HPDE6-E6E7 (cell line): ENCODE measurements around the gene RNF112.

Experiments
- DNase-seq: peaks from one replicate; pipeline ENCODE4 v3.0.0; 2011; ENCODE audit warnings: missing footprints; ENCODE audit errors: extremely low spot score

RNF112 gene

DNA sequence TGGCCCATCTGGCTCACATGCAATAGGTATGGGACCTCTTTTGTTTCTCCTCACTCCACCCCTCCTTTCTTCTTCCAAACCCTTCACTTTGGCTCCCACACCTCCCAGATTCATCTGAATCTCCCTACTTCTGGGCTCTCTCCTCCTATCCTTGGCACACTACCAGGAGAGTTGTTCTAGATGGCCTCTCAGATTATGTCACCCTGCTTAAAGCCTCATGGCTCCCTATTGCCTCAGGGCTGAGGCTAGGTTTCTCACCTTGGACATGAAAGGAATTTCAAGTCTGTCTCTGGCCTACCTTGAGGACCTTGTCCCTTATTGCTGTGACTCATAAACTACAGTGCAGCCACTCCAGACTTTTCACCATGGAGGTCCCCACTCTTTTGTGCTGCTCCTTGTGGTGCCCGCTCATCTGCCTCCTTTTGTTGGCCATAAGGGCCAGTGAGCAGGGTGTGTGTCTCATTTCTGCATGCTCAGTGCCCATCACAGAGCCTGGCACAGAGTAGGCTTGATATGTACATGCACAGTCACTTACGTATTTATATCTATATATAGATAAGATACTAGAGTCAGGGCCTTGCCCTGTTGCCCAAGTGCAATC is 23.0 kb upstream of the RNF112 start:
- DNase-seq = no peak

DNA sequence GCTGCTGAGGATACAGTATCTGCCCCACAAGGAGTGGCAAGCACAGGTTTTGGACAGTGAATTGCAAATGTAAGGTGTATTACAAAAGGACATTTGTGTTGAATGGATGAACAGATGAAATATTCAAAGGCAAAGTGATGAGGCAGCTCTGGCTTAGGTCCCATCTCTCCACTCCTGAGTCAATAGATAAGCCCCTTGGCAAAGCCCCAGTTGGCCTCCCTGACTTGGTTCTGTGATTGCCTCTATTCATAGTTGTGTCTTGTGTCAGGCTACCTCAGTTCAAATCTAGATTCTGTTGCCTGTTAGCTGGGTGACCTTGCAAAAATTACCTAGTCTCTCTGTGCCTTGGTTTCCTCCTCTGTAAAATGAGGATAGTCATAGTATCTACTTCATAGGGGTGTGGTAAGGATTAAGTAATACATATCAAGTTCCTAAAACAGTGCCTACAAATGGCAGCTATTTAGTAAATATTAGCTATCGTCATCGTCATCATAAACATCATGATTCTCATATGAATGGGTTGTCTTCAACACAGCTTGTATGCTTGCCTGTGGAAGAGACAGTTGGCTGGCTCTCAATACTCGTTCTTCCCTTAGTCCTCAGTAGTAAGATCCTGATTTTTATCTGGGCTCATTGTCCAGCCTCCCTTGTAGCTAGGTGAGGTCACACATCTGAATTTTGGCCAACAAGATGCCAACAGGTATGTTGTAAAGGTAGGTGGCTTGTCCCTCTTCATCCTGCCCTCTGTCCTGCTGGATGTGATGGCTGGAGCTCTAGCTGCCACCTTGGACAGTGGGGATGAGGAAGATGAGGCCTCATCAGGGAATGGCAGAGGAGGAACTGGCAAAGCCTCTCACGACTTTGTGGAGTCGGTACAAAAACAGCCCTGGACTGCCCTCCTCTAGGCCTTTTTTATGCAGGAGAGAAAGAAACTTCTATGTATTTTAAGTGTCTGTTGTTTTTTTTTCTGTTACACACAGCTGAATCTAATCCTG is 21.9 kb upstream of the RNF112 start:
- no peak for DNase-seq

DNA sequence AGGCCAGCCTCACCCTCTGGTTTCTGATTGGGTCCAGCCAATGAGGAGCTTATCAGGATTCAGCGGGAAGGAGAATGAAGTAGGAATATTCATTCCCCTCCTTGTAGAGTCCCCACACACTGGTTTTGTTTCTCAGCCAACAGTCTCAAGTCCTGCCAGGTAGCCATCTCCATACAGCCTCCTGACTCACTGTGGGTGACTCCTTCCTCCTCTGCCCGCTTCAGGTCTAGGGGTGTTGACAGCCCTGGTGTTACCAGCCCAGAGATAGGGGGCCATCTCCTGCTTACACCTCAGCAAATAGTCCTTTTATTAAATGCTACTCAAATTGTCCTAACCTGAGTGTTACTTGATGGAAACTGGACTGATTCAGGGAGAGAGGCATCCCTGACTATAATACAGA is 20.1 kb upstream of the RNF112 start:
- DNase-seq = no peak

DNA sequence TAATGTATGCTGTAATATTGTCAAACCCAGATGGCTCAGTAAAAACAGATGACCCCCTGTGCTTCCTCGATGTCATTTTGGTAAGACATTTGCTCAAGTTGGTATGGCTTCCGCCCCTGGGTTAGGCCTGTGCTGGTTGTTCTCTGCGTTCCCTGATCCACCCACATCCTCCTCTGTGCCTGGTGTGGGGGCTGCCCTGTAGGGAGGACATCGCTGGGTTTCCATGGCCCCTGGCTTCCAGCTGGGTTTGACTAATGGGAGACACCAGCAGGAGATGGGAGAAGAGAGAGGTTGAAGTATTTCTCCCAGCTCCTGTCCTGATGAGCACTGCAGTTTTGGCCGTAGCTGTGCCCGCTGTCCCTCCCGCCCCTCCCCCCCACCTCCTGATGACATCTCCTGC is 19.6 kb upstream of the RNF112 start:
- DNase-seq = no peak

DNA sequence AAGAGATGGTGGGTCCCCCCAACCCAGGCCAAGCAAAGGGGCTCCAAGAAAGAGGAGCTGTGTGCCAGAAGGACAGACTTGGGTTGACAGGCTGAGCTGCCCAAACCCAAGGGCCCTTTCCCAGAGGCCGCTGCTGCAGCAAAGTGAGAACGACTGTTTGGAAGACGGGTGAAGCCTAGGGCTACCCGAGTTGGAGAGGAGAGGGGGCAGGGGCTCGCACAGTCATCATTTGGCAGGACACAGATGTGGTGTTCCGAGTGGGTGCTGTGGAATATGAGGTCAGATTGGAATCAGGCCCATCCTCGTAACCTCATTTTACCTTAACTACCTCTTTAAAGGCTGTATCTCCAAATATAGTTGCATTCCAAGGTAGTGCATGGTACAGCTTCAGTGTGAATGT is 18.7 kb upstream of the RNF112 start:
- no peak for DNase-seq

DNA sequence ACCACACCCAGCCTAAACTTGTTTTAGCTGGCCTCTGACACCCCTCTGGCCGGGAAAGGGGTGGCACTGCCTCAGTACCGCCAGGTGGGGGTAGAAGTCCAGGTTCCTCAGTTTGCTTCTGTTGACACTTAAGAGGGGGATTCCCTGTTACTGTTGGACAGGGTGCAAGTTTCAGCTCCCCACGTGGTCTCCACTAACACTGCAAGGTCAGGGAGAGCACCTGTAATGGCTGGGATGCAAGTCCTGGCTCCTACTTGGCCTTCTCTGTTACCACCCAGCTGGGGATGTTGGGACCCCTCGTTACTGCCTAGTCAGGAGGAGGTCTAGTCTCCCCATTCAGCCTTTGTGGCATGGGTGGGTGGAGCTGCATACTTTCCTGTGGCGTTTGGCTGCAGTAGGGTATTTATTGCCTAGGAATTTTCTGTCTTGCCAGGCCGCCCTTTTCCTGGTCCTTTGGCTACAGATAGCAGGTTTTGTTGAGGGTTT is 13.4 kb upstream of the RNF112 start:
- DNase-seq = no peak

DNA sequence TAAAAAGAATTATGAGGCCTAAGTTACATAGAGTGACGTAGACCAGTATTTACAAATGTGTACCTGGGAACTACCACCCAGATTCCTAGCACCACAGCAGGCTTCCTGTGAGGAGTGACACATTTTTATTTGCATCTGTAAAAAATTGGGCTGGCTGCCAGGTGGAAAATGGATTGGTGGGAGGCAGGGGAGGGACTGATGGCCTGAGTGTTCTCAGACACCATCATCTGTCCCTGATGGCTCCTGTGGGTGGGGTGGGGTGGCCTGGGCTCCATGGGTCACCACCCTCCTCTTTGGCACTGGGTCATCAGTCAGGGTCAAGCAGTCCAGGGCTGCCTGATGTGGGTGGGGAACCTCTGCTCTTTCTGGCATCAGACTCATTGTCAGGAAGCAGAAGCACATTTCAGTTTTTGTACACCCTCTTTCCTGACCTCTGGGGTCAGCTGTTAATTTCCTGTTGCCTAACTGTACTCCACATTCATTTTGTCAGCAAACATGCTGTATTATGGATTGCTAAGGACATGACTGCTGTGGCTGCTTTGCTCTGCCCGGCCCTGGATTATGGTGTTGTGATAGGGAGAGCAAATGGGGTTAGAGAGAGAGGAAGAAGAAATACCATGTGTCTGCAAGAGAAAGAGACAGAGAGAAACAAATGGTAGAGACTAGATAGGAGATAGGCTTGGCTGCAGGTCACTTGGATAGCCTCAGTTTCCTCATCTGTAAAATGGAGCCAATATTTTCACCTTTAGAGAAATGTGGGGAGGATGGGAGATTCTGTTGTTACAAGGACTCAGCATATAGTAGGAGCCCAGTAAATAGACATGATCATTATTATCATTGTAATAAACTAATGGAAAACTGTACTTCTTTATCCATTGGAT is 12.5 kb upstream of the RNF112 start:
- no peak for DNase-seq

DNA sequence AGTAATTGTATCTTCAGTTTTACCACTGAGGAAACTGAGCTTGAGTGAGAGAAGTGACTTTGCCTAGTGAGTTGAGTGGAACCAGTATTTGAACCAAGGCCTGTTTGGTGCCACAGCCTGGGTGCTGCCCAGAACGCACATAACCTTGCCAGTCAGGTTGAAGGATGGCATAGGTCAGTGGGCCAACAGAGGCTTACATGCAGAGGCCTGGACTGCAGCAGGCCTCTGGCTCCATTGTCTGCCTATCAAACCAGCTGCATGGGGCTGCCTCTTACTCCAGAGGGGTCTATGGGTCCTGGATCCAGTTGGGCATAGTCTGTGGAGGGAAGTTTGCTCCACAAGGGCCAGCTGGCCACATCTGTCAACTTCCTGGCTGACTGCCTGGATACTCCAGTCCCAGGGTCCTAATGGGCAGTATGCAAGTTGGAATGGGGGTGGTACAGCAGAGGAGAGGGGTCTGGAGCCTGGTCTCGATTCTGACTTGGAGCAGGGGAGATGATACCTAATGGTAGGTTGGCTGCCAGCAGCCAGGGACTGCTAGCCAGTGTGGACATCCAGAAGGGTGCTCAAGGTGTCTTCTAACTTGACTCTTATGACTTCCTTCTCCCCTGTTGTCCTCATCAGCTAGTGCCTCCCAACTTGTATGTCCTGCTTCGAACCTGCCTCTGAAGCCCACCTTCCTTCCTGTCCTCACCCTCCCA is 11.1 kb upstream of the RNF112 start:
- no peak for DNase-seq

DNA sequence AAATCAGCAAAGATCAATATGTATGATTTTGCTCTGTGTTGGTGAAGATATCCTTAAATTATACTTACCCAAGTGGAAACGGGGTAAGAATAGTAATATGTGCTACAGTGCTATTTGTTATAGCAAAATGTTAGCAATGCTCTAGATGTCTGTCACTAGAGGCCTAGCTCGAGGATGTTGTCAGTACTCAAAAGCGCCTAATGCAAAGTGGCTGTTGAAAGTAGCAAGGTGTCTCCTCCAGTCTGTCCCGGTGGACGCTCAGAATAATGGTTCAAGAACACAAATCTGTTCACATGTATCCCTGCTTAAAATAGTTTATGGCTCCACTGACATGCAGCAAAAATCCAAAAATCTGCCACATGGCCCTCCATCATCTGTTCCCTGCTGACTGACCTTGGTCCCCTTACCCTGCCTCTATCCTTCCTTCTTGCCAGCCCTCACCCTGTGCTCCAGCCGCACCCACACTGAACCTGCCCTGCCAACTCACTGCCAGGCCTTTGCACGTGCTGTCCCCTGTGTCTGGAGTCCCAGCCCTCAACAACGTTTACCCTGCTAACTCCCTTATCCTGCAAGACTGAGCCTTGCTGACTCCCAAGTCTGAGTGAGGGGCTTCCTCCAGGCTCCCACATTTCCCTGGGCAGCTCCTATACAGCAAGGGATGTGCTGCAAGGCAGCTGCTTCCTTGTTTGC is 9.6 kb upstream of the RNF112 start:
- DNase-seq = no peak

DNA sequence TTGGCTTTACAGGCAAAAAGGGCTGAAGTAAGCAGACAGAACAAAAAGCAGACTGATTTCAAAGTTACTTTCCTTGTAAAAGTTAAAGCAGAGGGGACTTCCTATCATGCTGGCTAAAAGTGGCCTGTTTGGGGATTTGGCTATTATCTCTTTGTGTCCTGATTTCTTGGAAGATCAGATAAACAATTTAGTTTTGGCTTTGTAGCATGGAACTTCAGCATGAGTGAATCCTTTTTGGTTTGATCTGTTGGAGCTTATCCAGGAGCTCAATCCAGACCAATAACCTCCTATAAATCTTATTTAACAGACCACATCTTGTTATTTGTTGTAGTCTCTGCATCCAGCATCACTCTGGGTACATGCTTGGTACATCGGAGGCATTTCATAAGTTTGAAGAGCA is 8.9 kb upstream of the RNF112 start:
- no peak for DNase-seq

DNA sequence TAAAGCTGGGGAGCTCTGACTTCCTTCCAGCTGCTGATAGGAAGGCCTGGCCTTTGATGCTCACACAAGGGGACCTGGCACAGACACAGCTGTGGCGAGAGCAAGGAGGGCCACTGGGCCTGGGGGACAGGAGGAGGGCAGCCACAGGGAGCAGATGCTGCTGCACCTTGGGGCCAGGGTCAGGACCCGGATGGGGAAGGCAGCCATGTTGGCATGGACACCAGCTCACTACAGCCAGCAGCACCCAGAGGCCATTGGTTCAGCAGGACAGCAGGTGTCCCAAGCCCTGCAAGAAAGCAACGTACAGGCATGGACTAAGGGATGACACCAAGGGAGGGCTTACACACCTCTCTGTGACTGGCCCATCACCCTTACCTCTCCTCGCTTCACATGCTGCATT is 8.0 kb upstream of the RNF112 start:
- DNase-seq = no peak

DNA sequence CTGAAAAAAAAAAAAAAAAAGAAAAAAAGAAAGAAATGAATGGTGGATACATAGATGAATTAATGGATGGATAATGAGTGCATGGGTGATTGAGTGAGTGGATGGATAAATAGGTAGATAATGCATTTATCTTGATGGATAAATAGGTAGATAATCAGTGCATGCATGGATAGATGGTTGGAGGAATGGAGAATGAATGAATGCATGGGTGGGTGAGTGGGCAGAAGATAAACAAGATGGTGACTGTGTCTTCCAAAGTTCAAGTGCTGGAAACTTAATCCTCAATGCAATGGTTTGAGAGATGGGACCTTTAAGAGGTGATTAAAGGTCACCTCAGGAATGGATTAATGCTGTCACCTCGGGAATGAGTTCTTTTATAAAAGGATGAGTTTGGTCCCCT is 6.8 kb upstream of the RNF112 start:
- no peak for DNase-seq

DNA sequence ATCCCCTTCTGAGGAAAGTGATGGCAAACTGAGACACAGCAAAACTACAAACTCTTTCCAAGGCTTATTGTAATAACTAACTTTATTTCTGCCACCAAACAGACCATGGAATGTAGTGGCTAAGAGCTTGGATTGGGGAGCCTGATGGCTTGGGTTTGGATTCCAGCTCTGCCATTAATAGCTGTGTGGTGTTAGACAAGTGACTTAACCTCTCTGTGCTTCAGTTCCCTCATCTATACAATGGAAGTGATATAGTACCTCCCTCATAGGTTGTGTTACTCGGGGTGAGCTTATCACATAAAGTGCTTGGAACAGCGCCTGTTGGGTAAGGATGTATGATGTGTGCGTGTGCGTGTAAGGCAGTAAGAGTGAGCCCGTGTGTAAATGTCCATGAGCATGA is 5.9 kb upstream of the RNF112 start:
- no peak for DNase-seq

DNA sequence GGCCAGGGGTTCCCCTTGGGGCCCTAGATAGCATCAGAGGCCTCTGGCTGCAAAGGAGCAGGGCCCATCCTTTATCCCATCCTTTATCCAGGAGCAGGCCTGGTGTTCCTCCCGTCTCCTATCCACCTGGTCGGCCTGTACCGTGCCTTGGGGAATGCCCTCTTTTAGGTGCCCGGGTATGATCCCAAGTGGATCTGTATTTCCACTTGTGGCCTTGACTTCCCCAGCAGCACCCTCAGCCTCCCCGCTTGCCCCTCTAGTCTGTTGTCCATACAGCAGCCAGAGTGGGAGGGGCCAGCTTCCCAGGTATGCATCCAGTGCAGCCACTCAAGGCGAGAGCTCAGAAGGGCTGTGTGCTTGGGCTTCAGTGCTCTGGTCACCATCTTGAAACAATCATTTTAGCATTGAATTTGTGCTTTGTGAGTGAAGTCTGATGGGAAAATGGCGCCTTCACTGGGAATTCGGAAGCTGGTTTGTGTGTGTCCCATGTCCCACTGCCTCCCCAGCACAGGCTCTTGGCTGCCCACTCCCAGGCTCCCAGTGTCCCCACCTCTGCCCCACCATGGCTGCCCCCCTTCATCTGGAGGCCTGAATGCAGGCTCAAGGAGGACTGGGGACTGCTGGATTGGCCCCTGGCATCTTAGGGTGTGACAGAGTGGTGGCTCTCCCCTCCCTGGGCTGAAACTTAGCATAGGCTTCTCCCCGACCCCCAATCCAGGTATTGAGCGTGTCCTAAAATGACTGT is 3.3 kb upstream of the RNF112 start:
- no peak for DNase-seq

DNA sequence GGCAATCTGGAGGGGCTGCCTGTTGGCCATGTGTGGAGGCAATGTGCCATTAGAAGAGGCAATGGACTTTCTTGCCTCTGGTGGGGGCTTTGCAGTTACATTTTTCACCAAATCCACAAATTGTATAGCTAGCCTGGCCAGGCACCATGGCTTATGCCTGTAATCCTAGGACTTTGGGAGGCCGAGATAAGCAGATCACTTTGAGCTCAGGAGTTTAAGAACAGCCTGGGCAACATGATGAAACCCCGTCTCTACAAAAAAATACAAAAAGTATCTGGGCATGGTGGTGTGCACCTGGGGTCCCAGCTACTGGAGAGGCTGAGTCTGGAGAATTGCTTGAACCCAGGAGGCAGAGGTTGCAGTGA is 2.7 kb upstream of the RNF112 start:
- DNase-seq = no peak

DNA sequence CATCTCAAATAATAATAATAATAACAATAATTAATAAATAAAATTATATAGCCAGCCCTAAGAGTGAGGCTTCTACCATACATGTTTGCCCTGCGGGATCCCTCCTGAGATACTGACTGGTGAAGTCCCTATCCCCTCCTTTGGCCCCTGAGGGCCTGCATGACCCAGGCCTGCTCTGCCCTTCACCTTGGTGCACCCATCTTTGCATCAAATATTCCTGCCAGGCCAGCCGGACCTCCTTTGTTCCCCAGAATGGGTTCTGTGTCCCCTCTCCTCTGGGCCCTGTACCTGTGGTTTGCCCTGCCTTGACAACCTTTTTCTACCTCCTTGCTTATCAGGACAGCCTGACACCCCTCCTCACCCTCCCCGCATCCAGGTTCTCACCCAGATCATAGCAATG is 2.0 kb upstream of the RNF112 start:
- DNase-seq = no peak

DNA sequence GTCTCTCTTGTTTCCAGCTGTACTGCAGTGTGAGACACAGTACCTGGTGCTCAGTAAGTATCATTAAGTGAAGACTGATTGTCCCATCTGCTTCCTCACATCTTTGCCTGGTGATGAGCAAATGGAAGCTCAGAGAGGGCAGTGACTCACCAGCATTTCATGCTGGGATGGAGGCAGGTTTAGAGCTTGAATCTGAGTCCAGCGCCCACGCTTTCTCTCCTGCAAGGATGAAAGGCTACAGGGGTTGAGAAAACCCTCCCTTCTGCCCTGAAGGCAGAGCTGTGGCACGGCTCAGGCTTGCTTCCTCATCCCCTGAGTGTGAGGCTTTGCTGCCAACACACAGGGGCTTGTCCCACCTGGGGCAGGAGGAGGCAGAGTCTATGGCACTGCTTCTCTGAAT is 1.5 kb upstream of the RNF112 start:
- DNase-seq = peak; percentile 61

DNA sequence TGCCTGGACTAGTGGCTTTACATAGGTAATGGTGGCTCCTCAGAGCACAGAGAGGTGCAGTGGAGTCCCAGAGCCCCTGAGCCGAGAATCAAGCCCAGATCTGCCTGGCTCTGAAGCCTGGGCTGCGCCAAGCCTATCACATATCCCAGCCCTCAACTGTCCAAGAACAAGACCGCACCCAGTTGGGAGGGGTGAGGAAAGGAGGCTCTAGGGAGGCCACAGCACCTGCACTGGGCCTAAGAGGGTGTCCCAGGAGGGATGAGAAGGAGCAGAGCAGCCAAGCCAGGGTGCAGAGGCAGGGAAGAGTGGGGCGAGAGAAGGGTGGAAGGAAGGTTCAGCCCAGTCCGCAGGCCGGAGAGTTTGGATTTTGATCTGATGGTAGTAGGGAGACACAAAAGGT is 941 bp upstream of the RNF112 start:
- DNase-seq = no peak

DNA sequence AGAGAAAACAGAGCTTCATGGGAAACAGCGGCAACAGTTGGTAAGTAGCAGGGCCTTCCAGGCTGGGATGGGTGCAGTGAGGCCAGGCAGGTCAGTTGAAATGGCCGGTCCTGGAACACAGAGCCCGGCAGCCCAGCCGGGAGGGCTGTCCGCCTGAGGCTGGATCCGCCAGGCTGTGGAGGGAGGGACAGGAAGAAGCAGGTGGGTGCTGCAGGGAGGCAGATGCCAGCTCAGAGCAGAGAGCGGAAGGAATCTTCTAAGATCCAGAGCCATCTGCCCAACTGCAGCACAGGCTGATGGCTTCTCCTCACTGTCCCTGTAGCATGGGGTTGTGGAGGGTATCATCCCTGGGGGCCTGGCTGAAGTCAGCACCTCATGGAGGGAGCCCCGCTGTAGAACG is 599 bp downstream of the RNF112 start:
- DNase-seq = no peak

DNA sequence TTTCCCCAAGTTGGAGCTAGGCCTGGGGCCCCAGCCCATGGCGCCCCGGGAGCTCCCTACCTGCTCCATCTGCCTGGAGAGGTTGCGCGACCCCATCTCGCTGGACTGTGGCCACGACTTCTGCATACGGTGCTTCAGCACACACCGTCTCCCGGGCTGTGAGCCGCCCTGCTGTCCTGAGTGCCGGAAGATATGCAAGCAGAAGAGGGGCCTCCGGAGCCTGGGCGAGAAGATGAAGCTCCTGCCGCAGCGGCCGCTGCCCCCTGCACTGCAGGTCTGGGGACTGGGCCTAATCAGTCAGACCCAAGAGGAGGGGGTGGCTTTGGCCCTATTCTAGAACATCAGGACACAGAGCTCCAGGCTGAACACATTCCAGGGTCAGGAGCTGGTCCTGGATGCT is 1.5 kb downstream of the RNF112 start:
- DNase-seq = no peak
